Measurements from ENCODE around the gene ADAM30.

Gene ADAM30

DNA sequence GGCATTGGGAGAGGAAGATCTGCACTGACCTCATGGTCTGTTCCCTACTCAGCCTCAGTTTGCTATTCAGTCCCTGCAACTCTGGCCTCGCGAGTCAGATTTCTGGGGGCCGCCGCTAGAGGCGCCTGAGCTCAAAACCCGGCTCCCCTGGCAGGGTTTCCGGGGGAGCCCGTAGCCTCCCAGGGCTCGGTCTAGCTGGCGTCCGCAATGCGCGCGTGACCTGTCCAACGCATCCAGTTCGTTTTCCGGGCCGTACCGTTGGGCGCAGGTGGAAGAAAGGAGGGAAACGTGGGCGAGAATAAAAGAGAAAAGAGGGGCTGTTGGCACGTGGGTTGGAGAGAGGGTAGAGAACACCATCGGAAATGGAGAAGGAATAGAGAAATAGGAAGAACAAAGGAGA, at the start of gene ADAM30:
TSS of gene ADAM30 (minus strand) at position 213 of the 400 bp plus-strand sequence. CDS start at position 34, 179 bp downstream.
- no peak for DNase-seq

DNA sequence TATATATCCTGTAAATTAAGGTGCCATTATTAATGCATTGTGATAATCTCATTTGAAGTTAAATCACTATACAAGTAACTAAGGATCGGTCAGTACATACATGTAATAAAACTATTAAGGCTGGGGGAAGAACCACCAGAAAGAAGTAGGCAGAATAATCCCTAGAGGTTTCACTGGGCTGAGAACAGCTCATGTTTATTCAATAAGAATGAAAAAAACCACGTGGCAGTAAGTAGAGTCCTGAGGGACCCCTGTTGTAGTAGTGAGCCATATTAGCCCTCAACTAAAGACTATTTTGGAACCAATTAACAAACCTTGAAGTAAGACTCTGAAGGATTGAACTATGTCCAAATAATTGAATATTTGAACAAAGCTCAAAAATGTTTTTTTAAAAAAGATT, 46.9 kb upstream of the ADAM30 start:
- no peak for DNase-seq

DNA sequence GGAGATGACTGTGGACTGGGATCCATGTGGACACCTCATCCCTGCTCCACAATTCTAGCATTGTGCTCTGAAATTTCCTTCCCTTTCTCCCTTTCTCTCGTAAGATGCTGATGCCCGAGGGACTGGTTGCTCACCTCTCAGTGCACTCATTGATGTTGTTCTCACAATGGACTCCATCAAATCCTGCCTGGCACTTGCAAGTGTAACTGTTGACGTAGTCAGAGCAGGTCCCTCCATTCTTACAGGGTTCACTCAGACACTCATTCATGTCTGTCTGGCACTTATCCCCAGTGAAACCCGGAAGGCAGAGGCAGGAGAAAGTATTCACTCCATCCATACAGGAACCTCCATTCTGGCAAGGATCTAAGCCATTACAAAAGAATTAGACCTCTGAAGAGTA, 45.1 kb upstream of the ADAM30 start:
- no peak for DNase-seq

DNA sequence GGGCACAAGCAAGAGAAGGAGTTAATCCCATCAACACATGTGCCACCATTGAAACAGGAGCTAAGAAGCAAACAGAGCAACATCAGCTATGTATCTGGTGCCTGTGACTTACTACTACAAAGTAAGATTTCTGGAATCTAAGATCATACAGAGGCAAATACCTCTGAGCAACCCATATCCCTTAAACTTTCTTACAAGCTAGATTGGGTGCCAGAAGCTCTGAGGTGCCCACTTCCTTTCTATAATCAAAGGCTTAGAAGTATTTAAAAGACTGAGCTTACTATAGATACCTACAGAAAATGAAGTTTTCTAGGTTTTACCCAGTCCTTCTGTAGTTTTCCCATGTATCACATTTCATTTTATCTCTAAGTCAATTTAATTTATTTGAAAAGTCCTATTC, 44.4 kb upstream of the ADAM30 start:
- no peak for DNase-seq

DNA sequence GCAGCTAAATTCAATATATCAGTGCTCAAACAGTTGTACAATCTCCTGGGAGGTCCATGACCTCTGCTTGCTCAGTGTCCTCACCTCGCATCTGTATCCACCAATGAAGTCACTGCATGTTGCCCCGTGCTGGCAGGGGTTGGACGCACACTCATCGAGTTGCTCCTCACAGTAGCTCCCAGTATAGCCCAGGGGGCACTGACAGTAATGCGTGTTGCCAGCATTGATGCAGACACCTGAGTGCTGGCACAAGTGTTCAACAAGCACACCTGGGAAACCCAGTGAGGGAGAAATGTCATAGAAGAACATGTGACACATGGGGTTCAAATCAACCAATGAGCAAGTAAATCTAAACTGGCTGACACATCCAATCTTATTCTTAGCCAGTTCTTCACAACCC, 40.9 kb upstream of the ADAM30 start:
- DNase-seq: no peak

DNA sequence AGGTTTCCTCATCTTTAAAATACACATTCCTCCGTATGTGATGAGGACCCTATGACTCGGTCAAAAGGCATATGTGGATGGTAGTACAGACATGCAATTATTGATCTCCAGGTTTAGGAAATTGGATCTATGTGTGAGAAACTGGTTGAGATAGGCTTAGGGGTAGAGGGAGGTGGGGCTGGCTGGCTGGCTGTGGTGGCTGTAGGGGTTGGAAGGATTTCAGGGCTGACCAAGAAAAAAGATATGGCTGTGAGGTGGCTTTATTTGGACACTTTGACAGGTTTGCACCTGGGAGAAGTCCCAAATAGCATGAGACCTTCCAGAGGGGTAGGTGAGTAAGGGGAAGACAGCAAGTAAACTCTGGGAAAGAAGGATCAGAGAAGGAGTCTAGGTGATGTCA, 39.6 kb upstream of the ADAM30 start:
- DNase-seq: no peak

DNA sequence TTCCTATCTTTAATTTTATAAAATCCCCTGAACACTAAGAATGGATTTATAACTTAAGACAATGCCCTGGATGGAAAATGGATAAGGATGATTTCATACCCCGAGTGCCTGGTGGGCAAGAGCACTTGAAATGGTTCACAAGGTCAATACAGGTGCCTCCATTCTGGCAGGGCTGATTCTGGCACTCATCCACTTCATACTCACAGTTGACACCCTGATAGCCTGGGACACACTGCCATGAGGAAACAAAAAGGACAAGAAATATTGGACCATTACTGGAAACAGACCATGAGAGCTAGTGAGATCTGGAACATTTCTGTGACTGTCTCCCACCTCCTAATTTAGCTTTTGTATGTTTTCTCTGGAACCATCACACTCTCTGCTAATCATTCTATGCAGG, 39.1 kb upstream of the ADAM30 start:
- DNase-seq: no peak

DNA sequence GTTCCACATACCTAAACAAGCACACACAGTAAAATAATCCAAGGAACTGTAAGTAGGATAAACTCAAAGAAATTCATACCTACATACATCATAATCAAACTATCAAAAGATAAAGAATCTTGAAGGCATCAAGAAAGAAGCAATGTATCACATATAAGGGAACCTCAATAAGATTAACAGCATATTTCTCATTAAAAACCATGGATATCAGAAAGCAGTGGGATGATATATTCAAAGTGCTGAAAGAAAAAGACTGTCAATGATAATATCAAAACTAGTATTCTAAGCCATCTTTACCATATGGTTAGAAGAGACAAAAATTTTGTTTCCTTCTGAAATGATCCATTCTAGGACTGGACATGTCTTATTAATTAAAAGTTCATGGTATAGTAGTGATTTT, 37.1 kb upstream of the ADAM30 start:
- no peak for DNase-seq

DNA sequence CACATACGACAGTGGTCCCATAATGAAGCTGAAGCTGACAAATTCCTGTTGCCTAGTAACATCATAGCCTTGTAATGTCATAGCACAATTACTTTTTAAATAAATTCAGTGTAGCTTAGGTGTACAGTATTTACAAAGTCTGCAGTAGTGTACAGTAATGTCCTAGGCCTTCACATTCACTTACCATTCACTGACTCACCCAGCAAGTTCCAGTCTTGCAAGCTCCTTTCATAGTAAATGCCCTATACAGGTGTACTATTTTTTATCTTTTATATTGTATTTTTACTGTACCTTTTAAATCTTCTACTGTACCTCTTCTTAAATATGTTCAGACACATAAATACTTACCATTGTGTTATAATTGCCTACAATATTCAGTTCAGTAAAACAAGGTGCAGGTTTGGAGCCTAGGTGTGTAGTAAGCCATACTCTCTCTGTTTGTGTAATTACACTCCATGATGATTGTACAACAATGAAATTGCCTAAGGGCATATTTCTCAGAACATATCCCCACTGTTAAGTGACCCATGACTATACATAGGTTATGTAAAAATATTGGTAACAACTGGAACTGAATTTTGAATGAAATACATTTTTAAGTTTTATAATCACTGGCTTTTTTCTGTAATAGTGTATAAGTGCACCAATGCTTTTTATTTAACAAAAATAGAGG, 33.5 kb upstream of the ADAM30 start:
- no peak for DNase-seq

DNA sequence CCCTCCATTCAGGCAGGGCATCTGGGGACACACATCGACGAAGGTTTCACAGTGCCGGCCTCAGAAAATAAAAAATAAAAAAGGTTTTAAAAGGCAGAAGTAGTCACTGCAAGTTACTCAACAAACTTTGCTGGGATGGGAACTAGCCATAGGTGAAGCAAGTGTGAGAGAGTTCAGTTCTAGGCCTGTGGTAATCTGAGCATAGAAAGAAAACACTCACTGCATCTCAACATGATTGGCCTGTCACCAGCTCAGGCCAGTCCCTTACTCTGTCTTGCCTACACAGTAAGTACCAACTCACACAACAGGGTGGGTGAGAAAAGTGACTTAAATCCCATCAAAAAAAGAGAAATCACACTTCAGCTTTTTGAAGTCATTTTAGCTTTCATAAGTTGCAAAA, 30.2 kb upstream of the ADAM30 start:
- no peak for DNase-seq

DNA sequence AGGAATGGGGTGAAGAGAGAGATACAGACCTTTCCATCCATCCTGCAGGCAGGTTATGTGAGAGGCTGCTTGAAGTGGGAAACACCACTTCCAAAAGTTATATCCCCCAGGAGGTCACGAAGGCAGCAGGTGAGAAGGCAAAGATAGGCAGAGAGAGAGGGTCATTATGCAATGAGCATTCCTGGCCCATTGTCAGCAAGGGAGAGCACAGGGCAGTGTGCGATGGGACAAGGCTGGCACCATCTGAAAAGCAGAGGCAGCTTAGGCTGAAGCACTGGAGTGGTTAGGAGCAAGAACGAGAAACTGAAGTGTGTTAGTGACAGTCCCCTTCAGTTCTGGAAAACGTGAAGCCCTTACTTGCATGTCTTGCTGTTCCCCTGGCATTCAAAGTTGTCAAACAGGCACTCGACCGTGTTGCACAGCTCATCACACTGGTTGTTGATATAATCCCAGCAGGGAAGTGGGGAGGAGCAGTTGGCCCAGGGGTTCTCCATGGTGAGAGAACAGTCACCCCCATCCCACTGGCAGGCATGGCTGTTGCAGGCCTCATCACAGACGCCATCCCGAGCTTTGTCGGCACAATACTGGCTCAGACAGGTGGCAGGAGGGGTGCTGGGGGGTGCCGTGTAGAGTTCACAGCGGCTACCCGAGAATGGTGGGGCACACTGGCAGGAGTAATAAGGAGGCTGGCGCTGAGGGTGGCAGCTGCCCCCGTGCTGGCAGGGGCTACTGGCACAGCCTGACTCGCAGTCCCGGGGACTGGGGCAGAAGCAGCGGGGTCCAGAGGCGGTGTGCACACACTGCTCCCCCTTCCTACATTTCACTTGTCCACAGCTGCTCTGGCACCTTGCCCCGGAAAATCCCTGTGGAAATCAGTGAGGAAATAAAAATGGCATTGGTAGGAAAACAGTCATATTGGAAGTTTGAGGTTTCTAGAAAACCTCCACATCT, 28.9 kb upstream of the ADAM30 start:
- no peak for DNase-seq

DNA sequence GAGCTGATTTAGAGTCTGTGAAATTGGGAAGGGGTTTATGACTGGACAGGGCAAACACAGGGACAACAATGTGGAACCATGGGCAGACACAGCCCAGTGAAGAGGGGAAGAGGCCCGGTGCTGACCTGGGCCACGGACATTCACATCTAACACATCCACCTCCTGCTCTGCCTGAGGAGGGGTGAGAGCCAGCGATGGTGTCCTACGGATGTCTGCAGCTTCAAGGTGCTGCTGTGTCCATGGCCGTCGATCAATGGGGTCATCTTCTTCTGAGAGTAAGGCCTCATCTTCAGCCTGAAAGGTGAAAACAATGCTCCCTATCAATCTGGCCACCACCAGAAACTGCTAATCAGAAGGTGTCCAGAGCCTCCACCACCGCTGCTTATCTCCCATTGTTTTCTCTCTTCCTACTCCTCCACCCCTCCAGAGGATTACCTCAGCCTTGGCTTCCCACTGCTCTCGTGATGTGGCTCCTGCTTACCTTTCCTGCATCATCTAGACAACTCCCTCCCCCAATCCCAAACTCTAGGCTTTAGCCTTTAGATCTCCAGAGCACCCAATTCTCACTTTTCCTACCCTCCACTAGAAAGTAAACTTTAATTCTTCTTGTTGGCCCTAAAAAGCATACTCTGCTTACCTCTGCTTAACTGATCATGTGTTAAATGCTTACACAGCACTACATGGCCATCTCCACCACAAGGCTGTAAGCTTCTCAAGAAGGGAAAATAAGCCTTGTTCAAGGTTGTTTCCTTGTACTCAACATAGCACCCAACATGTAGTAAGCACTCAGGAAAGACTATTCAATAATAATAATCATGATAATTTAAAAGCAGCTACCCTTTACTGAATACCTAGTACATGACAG, 24.0 kb upstream of the ADAM30 start:
- DNase-seq: no peak

DNA sequence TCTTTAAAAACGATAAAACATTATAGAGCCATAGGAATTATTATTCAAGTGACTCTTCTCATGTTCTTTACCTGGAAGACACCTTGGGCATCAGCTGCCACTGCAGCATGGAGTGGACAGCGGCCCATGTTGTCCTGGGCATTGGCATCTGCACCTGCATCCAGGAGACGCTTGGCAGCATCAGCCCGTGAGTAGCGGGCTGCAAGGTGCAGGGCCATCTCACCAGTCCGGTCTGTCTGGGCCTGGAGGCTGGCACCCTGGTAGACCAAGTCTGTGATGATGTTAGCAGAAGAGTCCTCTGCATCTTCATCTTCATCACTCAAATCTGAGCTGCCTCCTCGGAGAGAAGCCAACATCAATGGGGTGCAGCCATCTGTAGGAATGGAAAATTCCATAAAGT, 22.9 kb upstream of the ADAM30 start:
- no peak for DNase-seq

DNA sequence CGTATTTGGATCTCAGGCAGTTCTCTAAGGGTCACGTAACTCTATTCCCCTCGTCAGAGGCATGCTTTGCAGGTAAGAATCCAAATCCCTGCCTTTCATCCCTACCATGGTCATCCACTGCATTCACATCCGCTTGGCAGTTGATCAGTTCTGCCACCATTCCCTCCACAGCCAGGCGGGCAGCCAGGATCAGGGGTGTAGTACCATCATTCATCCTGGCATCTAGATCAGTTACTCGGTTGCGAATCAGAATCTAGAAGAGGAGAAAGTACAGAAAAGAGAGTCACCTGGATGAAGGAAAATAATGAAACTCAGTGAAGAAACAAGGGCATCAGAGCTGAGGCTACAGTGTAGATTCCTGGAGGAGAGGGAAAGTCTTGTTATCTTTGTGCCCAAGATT, 22.0 kb upstream of the ADAM30 start:
- DNase-seq: no peak

DNA sequence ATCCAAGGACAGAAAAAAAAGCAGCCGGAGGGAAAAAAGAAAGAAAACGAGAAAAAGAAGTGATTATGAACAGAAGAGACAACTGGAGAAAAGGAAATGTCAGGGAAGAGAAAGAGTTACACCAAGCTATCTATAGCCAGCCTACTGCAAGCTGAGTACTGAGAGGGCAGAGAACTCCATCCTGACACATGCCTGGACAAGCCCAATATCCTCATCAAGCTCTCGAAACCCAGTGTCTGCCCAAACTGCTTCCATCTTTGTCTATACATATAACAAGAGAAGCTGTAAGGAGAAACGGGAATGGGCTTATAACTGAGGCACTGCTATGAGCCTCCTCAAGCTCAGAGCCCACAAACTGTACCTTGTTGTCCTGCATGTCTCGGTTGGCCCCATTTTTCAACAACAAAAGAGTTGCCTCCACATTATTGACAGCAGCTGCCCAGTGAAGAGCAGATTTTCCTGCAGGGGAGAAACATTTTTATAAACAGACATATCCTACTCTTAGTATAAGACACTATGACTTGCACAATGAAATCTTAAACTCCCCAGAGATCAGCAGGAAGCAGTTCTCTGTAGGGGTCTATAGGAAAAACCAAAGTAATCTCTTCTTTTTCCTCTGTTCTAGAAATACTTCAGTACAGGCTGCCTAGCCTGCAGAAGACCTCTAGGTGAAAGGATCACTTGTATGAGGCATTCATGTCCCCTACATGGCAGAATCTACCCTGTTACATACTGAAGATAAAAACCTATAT, 21.2 kb upstream of the ADAM30 start:
- no peak for DNase-seq

DNA sequence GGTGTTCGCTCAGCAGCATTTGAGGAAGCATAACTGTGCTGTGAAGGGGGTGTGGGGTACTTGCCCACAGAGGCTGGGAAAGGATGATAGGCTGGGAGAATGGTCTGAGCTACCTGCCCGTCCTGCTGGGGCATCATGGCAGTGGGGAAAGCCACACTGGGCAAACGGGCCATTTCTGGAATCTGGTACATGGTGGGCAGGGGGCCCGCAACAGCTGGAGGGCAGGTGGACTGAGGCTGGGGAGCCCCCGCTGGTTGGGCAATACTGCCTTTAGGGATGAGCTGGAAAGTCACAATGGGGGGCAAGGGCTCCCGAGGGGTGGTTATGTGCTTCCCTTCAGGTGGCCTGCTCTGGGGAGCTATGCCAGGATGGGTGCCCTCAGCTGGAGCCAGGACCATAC, 19.2 kb upstream of the ADAM30 start:
- DNase-seq: no peak

DNA sequence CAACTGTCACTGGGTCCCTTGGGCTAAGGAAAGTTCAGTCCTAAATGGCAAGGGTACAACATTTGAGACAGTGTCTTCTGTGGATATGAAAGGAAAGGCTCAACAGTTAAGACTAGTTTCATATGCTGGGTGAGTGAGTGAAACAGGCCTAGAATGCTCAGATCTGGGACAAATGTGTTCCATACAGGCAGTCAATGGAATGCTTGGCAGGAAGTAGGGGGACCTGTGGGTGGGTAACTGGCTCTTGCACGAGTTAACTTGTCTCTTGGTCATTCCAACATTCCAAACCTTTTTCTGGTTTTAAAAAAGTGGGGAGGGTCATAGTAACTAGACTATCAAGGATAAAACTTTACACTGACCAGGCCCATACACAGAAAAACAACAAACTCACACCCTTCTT, 17.8 kb upstream of the ADAM30 start:
- DNase-seq: no peak

DNA sequence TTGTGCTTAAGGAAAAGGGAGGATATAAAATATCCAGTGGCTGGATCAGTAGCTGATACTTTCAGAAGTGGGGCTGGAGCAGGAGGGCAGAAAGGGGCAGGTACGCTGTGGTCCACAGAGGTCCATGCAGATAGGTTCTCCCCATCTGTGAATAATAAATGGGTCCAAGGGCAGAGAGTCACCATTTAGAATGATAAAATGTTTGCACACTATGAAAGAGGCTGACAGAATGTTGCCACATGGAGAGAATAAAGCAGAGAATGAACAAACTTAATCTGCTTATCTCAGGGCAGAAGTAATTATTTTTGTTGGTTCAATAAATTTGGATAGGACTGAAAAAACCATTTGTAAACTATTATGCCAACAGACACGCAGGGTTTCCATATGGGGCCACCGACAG, 16.6 kb upstream of the ADAM30 start:
- DNase-seq: no peak

DNA sequence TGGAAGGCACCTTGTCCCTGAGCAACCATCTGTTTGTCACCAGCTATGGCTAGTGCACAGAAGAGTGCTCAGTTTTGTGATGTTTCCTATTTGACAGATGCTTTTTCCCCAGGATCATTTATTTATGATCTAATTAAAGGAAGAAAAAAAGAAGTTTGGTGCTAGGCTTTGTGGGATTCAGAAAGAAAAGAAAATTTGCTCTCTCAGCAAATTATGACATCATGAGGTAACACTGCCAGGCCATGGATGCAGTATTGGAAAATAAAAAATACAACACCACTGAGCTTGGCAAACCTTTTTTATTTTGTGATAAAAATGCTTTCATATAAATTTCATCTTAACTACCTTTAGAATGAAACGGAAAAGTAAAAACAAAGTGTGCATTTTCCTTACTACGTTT, 15.5 kb upstream of the ADAM30 start:
- DNase-seq: no peak

DNA sequence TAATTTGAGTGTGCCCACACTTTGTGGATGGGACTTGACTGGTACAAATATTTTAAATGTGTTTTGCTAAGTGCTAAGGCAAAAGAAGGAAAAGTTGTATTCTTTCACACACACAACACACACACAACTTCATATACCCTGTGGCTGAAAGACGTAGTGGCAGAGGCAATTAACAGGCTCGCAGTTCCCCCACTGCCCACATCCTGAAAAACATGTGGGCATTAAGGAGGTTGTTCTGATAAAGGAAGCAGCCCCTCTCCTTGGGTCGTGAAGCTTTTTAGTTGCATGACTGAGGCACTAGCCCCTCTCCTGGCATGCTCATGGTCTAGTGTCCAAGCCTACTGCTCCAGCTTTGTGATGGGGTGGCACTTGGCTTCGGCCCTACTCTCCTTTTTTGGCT, 14.3 kb upstream of the ADAM30 start:
- DNase-seq: no peak

DNA sequence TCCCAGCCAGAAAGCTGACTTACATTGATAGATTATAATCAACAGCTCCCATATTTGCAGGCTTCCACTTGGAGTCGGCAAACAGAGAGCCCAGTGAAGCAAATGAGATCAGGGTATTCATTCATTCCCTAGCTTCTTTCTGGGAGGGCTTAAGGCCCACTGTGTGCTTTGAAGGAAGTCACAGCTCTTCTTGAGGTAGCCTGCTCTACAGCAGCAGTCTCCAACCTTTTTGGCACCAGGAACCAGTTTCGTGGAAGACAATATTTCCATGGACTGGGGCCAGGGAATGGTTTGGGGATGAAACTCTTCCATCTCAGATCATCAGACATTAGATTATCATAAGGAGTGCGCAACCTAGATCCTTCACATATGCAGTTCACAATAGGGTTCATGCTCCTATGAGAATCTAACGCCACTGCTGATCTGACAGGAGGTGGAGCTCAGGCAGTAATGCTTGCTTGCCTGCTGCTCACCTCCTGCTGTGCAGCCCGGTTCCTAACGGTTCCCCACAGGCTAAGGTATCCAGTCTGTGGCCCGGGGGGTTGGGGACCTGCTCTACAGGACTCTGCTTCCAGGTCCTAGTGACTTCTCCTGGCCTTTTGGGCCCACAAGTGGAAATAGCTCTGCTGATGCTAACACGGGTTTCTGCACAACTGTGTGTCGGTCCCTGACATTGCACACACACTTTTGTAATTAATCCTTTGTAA, 13.7 kb upstream of the ADAM30 start:
- DNase-seq: no peak

DNA sequence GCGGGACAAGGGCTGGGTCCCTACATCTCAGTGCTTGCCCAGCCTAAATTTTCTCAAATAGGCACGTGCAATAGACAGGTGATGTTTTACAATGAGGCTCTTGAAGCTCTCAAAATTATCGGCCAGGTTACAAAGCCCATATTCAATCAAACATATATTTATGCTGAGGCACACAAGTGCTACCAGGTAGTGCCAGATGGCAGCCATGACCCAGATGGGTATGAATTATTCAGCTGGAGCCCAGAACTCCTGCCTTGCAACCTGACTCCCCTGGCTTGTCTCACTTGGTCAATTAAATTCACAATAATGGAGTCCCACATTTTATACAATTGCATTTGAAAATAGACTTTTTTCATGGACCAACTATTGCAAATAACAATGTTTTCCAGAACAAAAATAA, 12.3 kb upstream of the ADAM30 start:
- DNase-seq: no peak
